ENCODE results near the gene CAPN9. TPM values are rescaled to one million over a fixed set of nuclear protein-coding genes. Genes with fewer than 3 reads are reported as not detected.

CAPN9 gene
- total and polyA plus RNA-seq, 12 donors: 0.48 to 5.1 (median 1.1) TPM; not detected in 2

DNA sequence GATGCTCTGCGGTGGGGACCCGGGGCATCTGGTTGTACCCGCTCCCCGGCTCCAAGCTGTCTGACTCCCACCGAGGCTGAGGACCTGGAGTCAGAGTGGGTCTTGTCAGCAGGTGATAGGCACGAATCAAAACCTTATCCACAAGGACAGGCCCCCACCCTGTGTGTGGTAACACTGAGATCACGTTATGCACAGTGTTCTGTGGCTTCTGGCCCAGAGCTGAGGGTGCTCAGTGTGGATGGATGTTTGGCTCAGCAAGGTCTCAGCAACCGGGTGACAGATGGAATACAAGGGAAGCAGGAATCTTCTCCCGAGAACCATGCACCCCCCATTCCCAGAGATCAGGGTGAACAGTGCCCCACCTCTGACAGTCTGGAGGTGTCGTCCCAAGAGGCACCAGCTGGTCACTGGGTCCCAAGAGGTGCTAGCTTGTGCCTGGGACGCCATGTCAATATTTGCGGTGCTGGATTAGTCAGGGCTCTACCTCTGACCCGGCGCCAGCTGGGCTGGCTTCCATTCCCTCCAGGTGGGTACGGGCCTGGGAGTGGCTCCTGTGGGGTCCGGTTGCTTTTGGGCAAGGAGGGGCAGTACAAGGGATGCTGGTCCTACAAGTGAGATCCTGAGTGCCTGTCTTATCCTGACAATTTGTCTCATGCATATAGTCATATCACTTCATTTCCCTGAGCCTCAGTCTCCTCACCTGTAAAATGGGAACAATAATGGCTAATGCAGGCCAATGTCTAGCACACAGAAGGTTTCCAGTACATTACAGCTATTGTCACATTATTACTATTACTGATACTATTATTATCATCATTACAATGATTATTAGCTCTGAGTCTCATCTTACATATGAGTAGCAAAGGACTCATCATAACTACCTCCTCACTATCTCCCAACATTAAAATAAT lies 957 bp downstream of the CAPN9 start:
- Histone ChIP-seq H3K9me3 (replicated peaks in 1 of 3) (no peaks in the 10 kb centered on the region), H3K27me3 (no peaks in the 10 kb centered on the region), H3K27ac (no peak overlapping the region), H3K4me1 (replicated peaks in 1 of 2) (peaks cover 0 to under 1% of the 10 kb centered on the region in 2 donors), H3K4me3 (no peak overlapping the region), H3K36me3 (replicated peaks in 1 of 2) (no peaks in the 10 kb centered on the region)
- 80 to 86% (median 82%) methylated on average over 9 to 16 of the region's 16 CpGs for WGBS, 4 donors
- TF ChIP-seq, protein P1, sequence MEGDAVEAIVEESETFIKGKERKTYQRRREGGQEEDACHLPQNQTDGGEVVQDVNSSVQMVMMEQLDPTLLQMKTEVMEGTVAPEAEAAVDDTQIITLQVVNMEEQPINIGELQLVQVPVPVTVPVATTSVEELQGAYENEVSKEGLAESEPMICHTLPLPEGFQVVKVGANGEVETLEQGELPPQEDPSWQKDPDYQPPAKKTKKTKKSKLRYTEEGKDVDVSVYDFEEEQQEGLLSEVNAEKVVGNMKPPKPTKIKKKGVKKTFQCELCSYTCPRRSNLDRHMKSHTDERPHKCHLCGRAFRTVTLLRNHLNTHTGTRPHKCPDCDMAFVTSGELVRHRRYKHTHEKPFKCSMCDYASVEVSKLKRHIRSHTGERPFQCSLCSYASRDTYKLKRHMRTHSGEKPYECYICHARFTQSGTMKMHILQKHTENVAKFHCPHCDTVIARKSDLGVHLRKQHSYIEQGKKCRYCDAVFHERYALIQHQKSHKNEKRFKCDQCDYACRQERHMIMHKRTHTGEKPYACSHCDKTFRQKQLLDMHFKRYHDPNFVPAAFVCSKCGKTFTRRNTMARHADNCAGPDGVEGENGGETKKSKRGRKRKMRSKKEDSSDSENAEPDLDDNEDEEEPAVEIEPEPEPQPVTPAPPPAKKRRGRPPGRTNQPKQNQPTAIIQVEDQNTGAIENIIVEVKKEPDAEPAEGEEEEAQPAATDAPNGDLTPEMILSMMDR (IDR thresholded peaks at IDR 0.05): no peak
- no peak for TF ChIP-seq POLR2A (IDR thresholded peaks at IDR 0.05)
- no peak for DNase-seq
- intact Hi-C loops (cut with DNase I): no loop called here

DNA sequence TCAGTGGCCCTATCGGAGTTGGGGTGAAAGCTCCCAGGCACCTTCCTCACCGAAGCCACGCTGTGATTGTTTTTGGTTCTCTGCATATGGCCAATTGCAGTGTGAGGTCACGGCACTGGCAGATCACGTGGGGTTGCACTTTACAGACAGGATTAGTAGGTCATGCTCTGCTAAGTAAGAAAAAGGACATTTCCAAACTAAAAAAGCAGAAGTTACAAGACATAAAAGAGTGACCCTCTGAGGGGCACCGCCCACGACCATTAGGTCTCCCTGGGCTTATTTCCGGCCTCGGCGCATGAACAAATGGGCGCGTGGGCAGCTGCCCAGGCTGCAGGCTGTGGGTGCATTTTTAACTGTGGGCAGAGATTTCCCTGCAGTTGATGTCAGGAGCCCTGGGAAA lies 2.0 kb downstream of the CAPN9 start:
- 77 to 86% (median 82%) methylated on average over 12 of the region's 12 CpGs for WGBS, 4 donors
- H3K36me3 ChIP-seq (replicated peaks in 1 of 2): no peaks in the 10 kb centered on the region
- DNase-seq: no peak
- H3K4me1 ChIP-seq (replicated peaks in 1 of 2): peaks cover 4 to 8% of the 10 kb centered on the region in 2 donors
- no peaks in the 10 kb centered on the region for H3K9me3 ChIP-seq (replicated peaks in 1 of 3)
- no peaks in the 10 kb centered on the region for H3K27me3 ChIP-seq
- TF ChIP-seq, protein P1 (IDR thresholded peaks at IDR 0.05): no peak
- no peak for TF ChIP-seq POLR2A (IDR thresholded peaks at IDR 0.05)
- no peak overlapping the region for H3K27ac ChIP-seq
- no peak overlapping the region for H3K4me3 ChIP-seq
- intact Hi-C loops (cut with DNase I): no loop called here

DNA sequence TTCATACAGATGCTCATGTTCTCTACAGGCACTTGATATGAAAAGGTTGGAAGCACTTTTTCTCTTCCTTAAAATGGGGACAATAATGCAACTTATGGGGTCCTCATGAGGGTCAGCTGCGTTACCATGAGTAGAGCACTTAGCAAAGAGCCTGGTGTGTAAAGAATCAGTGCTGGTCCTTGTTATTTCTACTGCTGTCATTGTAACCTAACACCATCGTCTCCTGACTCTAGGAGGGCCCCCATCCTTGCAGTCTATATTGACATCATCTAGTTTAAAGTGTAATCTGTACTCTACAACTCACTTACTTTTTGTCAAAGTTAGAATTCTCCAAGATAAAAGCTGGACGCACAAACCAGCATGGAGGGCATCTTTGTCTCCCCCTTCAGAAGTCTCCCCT lies 2.4 kb downstream of the CAPN9 start:
- intact Hi-C loops (cut with DNase I): no loop called here
- Histone ChIP-seq H3K27me3 (no peaks in the 10 kb centered on the region), H3K36me3 (replicated peaks in 1 of 2) (no peaks in the 10 kb centered on the region), H3K4me3 (no peak overlapping the region), H3K9me3 (replicated peaks in 1 of 3) (no peaks in the 10 kb centered on the region), H3K27ac (no peak overlapping the region), H3K4me1 (replicated peaks in 1 of 2) (peaks cover 4 to 13% of the 10 kb centered on the region in 2 donors)
- 77 to 96% (median 90%) methylated on average over 3 of the region's 3 CpGs for WGBS, 4 donors
- TF ChIP-seq POLR2A (IDR thresholded peaks at IDR 0.05): no peak
- TF ChIP-seq, protein P1 (IDR thresholded peaks at IDR 0.05): no peak
- no peak for DNase-seq

DNA sequence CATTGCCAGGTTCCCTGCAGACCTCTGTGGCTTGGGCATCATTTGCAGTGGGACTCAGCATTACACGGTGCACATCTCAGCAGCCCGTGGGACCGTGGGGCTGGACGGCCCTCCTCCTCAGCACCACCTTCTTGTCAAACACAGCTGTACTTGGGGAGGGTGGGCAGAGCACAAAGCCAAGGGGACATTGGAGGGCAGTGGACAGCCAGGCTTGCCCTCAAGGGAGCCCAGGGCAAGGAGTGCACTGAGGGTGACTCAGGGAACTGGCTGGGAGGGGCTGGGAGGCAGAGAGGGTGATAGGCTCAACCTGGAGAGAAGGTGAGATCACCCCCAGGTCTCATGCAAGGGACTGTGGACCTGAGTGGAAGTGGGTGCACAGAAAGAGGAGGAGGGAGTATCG lies 3.4 kb downstream of the CAPN9 start:
- WGBS, 4 donors: 77 to 98% (median 86%) methylated on average over 5 of the region's 5 CpGs
- TF ChIP-seq POLR2A (IDR thresholded peaks at IDR 0.05): no peak
- TF ChIP-seq, protein P1 (IDR thresholded peaks at IDR 0.05): no peak
- no peaks in the 10 kb centered on the region for H3K9me3 ChIP-seq (replicated peaks in 1 of 3)
- intact Hi-C loops (cut with DNase I): no loop called here
- no peak overlapping the region for H3K4me3 ChIP-seq
- no peaks in the 10 kb centered on the region for H3K36me3 ChIP-seq (replicated peaks in 1 of 2)
- no peak overlapping the region for H3K27ac ChIP-seq
- no peaks in the 10 kb centered on the region for H3K27me3 ChIP-seq
- no peak for DNase-seq
- H3K4me1 ChIP-seq (replicated peaks in 1 of 2): peaks cover 14 to 21% of the 10 kb centered on the region in 2 donors

Data from adrenal gland (tissue), 12 donors.